Measurements from ENCODE around the gene COL4A2.

Gene COL4A2

GRCh38 chr13:110539894-110540293 is 232.8 kb downstream of the COL4A2 start:
- Histone ChIP-seq H3K4me2 (ENCODE audit: insufficient read depth, low read length, poor library complexity, severe bottlenecking) (no peak overlapping the region), H3K14ac (ENCODE audit: low read length) (no peak overlapping the region), H3K4me3 (ENCODE audit: low read length in 2 of 2) (no peak overlapping the region), H2BK12ac (ENCODE audit: low read length) (no peak overlapping the region), H3K9me3 (replicated peaks in 1 of 2; ENCODE audit: control insufficient read depth in 2 of 2, insufficient read depth in 1 of 2, low read depth in 1 of 2, low read length in 2 of 2) (peaks cover 3 to 5% of the 10 kb centered on the region in 2 donors), H3K9ac (ENCODE audit: low read depth, low read length, poor library complexity) (no peak overlapping the region), H3K4ac (ENCODE audit: low read length) (no peak overlapping the region), H4K8ac (ENCODE audit: low read depth, low read length) (no peak overlapping the region), H2BK120ac (ENCODE audit: low read depth, low read length) (no peak overlapping the region), H2BK15ac (ENCODE audit: low read length) (no peak overlapping the region), H3K4me1 (ENCODE audit: control insufficient read depth in 2 of 2, insufficient read depth in 1 of 2, low read depth in 1 of 2, low read length in 2 of 2) (peaks cover 0 to 10% of the 10 kb centered on the region in 2 donors), H3K18ac (ENCODE audit: low read length) (no peak overlapping the region), H3K36me3 (replicated peaks in 1 of 2; ENCODE audit: control insufficient read depth in 2 of 2, insufficient read depth in 2 of 2, low read length in 2 of 2) (no peaks in the 10 kb centered on the region), H3K23ac (ENCODE audit: low read depth, low read length, poor library complexity) (no peak overlapping the region), H2AFZ (ENCODE audit: low read length) (no peak overlapping the region), H2BK5ac (ENCODE audit: low read length) (no peak overlapping the region), H4K91ac (ENCODE audit: low read depth, low read length, poor library complexity) (no peak overlapping the region), H3K27ac (replicated peaks; ENCODE audit: low read length) (no peak overlapping the region), H3K27me3 (ENCODE audit: control insufficient read depth in 3 of 3, insufficient read depth in 3 of 3, low read depth in 1 of 3, low read length in 3 of 3) (no peaks in the 10 kb centered on the region), H2AK5ac (ENCODE audit: low read depth, low read length) (no peak overlapping the region), H3K79me1 (ENCODE audit: low read depth, low read length) (no peaks in the 10 kb centered on the region)
- no peak for DNase-seq (ENCODE audit: low spot score)
- WGBS, 2 donors (ENCODE audit: extremely low coverage in 2 of 2, insufficient read length in 2 of 2, insufficient replicate concordance in 1 of 2): no CpG with 5 or more reads among the region's 5 CpGs

GRCh38 chr13:110540871-110541525 is 233.9 kb downstream of the COL4A2 start:
- no peak overlapping the region for H3K14ac ChIP-seq (ENCODE audit: low read length)
- H3K4me1 ChIP-seq (ENCODE audit: control insufficient read depth in 2 of 2, insufficient read depth in 1 of 2, low read depth in 1 of 2, low read length in 2 of 2): peaks cover 0 to 10% of the 10 kb centered on the region in 2 donors
- no peak for DNase-seq (ENCODE audit: low spot score)
- H2BK120ac ChIP-seq (ENCODE audit: low read depth, low read length): no peak overlapping the region
- no peak overlapping the region for H2BK12ac ChIP-seq (ENCODE audit: low read length)
- no peak overlapping the region for H4K8ac ChIP-seq (ENCODE audit: low read depth, low read length)
- H3K27me3 ChIP-seq (ENCODE audit: control insufficient read depth in 3 of 3, insufficient read depth in 3 of 3, low read depth in 1 of 3, low read length in 3 of 3): no peaks in the 10 kb centered on the region
- H2AFZ ChIP-seq (ENCODE audit: low read length): no peak overlapping the region
- H2BK5ac ChIP-seq (ENCODE audit: low read length): no peak overlapping the region
- no peaks in the 10 kb centered on the region for H3K36me3 ChIP-seq (replicated peaks in 1 of 2; ENCODE audit: control insufficient read depth in 2 of 2, insufficient read depth in 2 of 2, low read length in 2 of 2)
- no peak overlapping the region for H3K4me3 ChIP-seq (ENCODE audit: low read length in 2 of 2)
- H4K91ac ChIP-seq (ENCODE audit: low read depth, low read length, poor library complexity): no peak overlapping the region
- no peak overlapping the region for H2AK5ac ChIP-seq (ENCODE audit: low read depth, low read length)
- no peak overlapping the region for H3K27ac ChIP-seq (replicated peaks; ENCODE audit: low read length)
- H3K4me2 ChIP-seq (ENCODE audit: insufficient read depth, low read length, poor library complexity, severe bottlenecking): no peak overlapping the region
- no peak overlapping the region for H2BK15ac ChIP-seq (ENCODE audit: low read length)
- H3K79me1 ChIP-seq (ENCODE audit: low read depth, low read length): no peaks in the 10 kb centered on the region
- no peak overlapping the region for H3K23ac ChIP-seq (ENCODE audit: low read depth, low read length, poor library complexity)
- WGBS, 2 donors (ENCODE audit: extremely low coverage in 2 of 2, insufficient read length in 2 of 2, insufficient replicate concordance in 1 of 2): no CpG with 5 or more reads among the region's 15 CpGs
- peaks cover 3 to 5% of the 10 kb centered on the region in 2 donors for H3K9me3 ChIP-seq (replicated peaks in 1 of 2; ENCODE audit: control insufficient read depth in 2 of 2, insufficient read depth in 1 of 2, low read depth in 1 of 2, low read length in 2 of 2)
- peak overlapping the region; percentile 34 for H3K18ac ChIP-seq (ENCODE audit: low read length)
- H3K4ac ChIP-seq (ENCODE audit: low read length): no peak overlapping the region
- no peak overlapping the region for H3K9ac ChIP-seq (ENCODE audit: low read depth, low read length, poor library complexity)

GRCh38 chr13:110541526-110541920 is 234.4 kb downstream of the COL4A2 start:
- Histone ChIP-seq H4K8ac (ENCODE audit: low read depth, low read length) (no peak overlapping the region), H3K27ac (replicated peaks; ENCODE audit: low read length) (no peak overlapping the region), H3K4me2 (ENCODE audit: insufficient read depth, low read length, poor library complexity, severe bottlenecking) (no peak overlapping the region), H3K14ac (ENCODE audit: low read length) (no peak overlapping the region), H3K27me3 (ENCODE audit: control insufficient read depth in 3 of 3, insufficient read depth in 3 of 3, low read depth in 1 of 3, low read length in 3 of 3) (no peaks in the 10 kb centered on the region), H3K4me1 (ENCODE audit: control insufficient read depth in 2 of 2, insufficient read depth in 1 of 2, low read depth in 1 of 2, low read length in 2 of 2) (peaks cover 0 to 10% of the 10 kb centered on the region in 2 donors), H2BK12ac (ENCODE audit: low read length) (no peak overlapping the region), H2BK15ac (ENCODE audit: low read length) (no peak overlapping the region), H2AFZ (ENCODE audit: low read length) (no peak overlapping the region), H3K4ac (ENCODE audit: low read length) (no peak overlapping the region), H2BK120ac (ENCODE audit: low read depth, low read length) (no peak overlapping the region), H2BK5ac (ENCODE audit: low read length) (no peak overlapping the region), H4K91ac (ENCODE audit: low read depth, low read length, poor library complexity) (no peak overlapping the region), H3K18ac (ENCODE audit: low read length) (peak overlapping the region; percentile 30), H3K9me3 (replicated peaks in 1 of 2; ENCODE audit: control insufficient read depth in 2 of 2, insufficient read depth in 1 of 2, low read depth in 1 of 2, low read length in 2 of 2) (peaks cover 3 to 5% of the 10 kb centered on the region in 2 donors), H3K9ac (ENCODE audit: low read depth, low read length, poor library complexity) (no peak overlapping the region), H3K4me3 (ENCODE audit: low read length in 2 of 2) (no peak overlapping the region), H3K36me3 (replicated peaks in 1 of 2; ENCODE audit: control insufficient read depth in 2 of 2, insufficient read depth in 2 of 2, low read length in 2 of 2) (no peaks in the 10 kb centered on the region), H3K79me1 (ENCODE audit: low read depth, low read length) (no peaks in the 10 kb centered on the region), H2AK5ac (ENCODE audit: low read depth, low read length) (no peak overlapping the region), H3K23ac (ENCODE audit: low read depth, low read length, poor library complexity) (no peak overlapping the region)
- DNase-seq (ENCODE audit: low spot score): no peak
- WGBS, 2 donors (ENCODE audit: extremely low coverage in 2 of 2, insufficient read length in 2 of 2, insufficient replicate concordance in 1 of 2): no CpG with 5 or more reads among the region's 4 CpGs

GRCh38 chr13:110542169-110542796 is 235.2 kb downstream of the COL4A2 start:
- no peaks in the 10 kb centered on the region for H3K36me3 ChIP-seq (replicated peaks in 1 of 2; ENCODE audit: control insufficient read depth in 2 of 2, insufficient read depth in 2 of 2, low read length in 2 of 2)
- H3K4ac ChIP-seq (ENCODE audit: low read length): no peak overlapping the region
- peaks cover 0 to 10% of the 10 kb centered on the region in 2 donors for H3K4me1 ChIP-seq (ENCODE audit: control insufficient read depth in 2 of 2, insufficient read depth in 1 of 2, low read depth in 1 of 2, low read length in 2 of 2)
- H2BK5ac ChIP-seq (ENCODE audit: low read length): no peak overlapping the region
- H2AK5ac ChIP-seq (ENCODE audit: low read depth, low read length): no peak overlapping the region
- H4K8ac ChIP-seq (ENCODE audit: low read depth, low read length): no peak overlapping the region
- no peak overlapping the region for H3K4me3 ChIP-seq (ENCODE audit: low read length in 2 of 2)
- WGBS, 2 donors (ENCODE audit: extremely low coverage in 2 of 2, insufficient read length in 2 of 2, insufficient replicate concordance in 1 of 2): no CpG with 5 or more reads among the region's 6 CpGs
- H2BK12ac ChIP-seq (ENCODE audit: low read length): no peak overlapping the region
- no peak overlapping the region for H3K4me2 ChIP-seq (ENCODE audit: insufficient read depth, low read length, poor library complexity, severe bottlenecking)
- no peak overlapping the region for H2BK15ac ChIP-seq (ENCODE audit: low read length)
- no peaks in the 10 kb centered on the region for H3K79me1 ChIP-seq (ENCODE audit: low read depth, low read length)
- no peak overlapping the region for H2AFZ ChIP-seq (ENCODE audit: low read length)
- no peak overlapping the region for H3K27ac ChIP-seq (replicated peaks; ENCODE audit: low read length)
- H3K9ac ChIP-seq (ENCODE audit: low read depth, low read length, poor library complexity): no peak overlapping the region
- peaks cover 3 to 7% of the 10 kb centered on the region in 2 donors for H3K9me3 ChIP-seq (replicated peaks in 1 of 2; ENCODE audit: control insufficient read depth in 2 of 2, insufficient read depth in 1 of 2, low read depth in 1 of 2, low read length in 2 of 2)
- no peak overlapping the region for H3K14ac ChIP-seq (ENCODE audit: low read length)
- H3K23ac ChIP-seq (ENCODE audit: low read depth, low read length, poor library complexity): no peak overlapping the region
- DNase-seq (ENCODE audit: low spot score): no peak
- H2BK120ac ChIP-seq (ENCODE audit: low read depth, low read length): no peak overlapping the region
- no peak overlapping the region for H4K91ac ChIP-seq (ENCODE audit: low read depth, low read length, poor library complexity)
- no peak overlapping the region for H3K18ac ChIP-seq (ENCODE audit: low read length)
- H3K27me3 ChIP-seq (ENCODE audit: control insufficient read depth in 3 of 3, insufficient read depth in 3 of 3, low read depth in 1 of 3, low read length in 3 of 3): no peaks in the 10 kb centered on the region
